Endodermal cell (in vitro differentiated cells): ENCODE measurements around the gene CR1L. TPM values are rescaled to one million over a fixed set of nuclear protein-coding genes. Genes with fewer than 3 reads are reported as not detected.
"Not testable (repeated sequence)": the region's sequence is repeated elsewhere in the genome, so short reads cannot be mapped to it uniquely, and the experiment has no call there.

Experiments
- DNase-seq: peaks from one replicate; pipeline ENCODE4 v3.0.0-alpha.2; 2017
- H3K27ac ChIP-seq: 2 replicates; pipeline ENCODE4 v1.5.1; 2013; ENCODE audit warnings: mild to moderate bottlenecking, low read depth, low read length, moderate library complexity
- H3K27me3 ChIP-seq: 2 replicates; pipeline ENCODE4 v1.6.1; 2013; ENCODE audit warnings: mild to moderate bottlenecking, low read length, moderate library complexity; ENCODE audit not compliant: insufficient read depth, control insufficient read depth, poor library complexity, severe bottlenecking
- H3K36me3 ChIP-seq: 2 replicates; pipeline ENCODE4 v1.7.0; 2013; ENCODE audit warnings: mild to moderate bottlenecking, low read length, moderate library complexity; ENCODE audit not compliant: control insufficient read depth, insufficient read depth
- H3K4me1 ChIP-seq: one replicate; pipeline ENCODE4 v1.7.0; 2013; ENCODE audit warnings: low read length; ENCODE audit not compliant: control insufficient read depth, insufficient read depth
- H3K4me3 ChIP-seq: 2 replicates; pipeline ENCODE4 v1.5.1; 2013; ENCODE audit warnings: mild to moderate bottlenecking, low read length, moderate library complexity
- H3K9ac ChIP-seq: 2 replicates; pipeline ENCODE4 v1.6.1; 2013; ENCODE audit warnings: mild to moderate bottlenecking, low read length, moderate library complexity; ENCODE audit not compliant: poor library complexity, severe bottlenecking; ENCODE audit errors: extremely low read depth
- H3K9me3 ChIP-seq: 2 replicates; pipeline ENCODE4 v1.6.1; 2013; ENCODE audit warnings: mild to moderate bottlenecking, low read length, moderate library complexity; ENCODE audit not compliant: control insufficient read depth
- H3K27ac Mint-ChIP-seq: 2 replicates; pipeline ENCODE4 v1.8.0; 2020; ENCODE audit warnings: mixed read lengths
- H3K27me3 Mint-ChIP-seq: 2 replicates; pipeline ENCODE4 v1.8.0; 2021; ENCODE audit warnings: mild to moderate bottlenecking, mixed read lengths; ENCODE audit not compliant: insufficient read depth
- H3K36me3 Mint-ChIP-seq: 2 replicates; pipeline ENCODE4 v1.8.0; 2020; ENCODE audit warnings: low read depth, mixed read lengths
- H3K4me1 Mint-ChIP-seq: 2 replicates; pipeline ENCODE4 v1.8.0; 2020; ENCODE audit warnings: mixed read lengths
- H3K4me3 Mint-ChIP-seq: 2 replicates; pipeline ENCODE4 v1.8.0; 2020; ENCODE audit warnings: mild to moderate bottlenecking, moderate library complexity, mixed read lengths
- H3K9me3 Mint-ChIP-seq: 2 replicates; pipeline ENCODE4 v1.8.0; 2020; ENCODE audit warnings: mild to moderate bottlenecking, mixed read lengths
- WGBS, 2 experiments: methylation state at CpG; one replicate each; pipeline versions ENCODE4 v1.1.5 to v1.1.7; 2013; ENCODE audit warnings: missing lambda C conversion rate in 2 of 2, mixed read lengths in 1 of 2; ENCODE audit not compliant: insufficient coverage in 1 of 2, insufficient read length in 1 of 2; 5-methylcytosine and 5-hydroxymethylcytosine counted together
- total RNA-seq, 2 donors: library from RNA; stranded (reverse); fragmentation: NEBNext Ultra II Directional in 1 of 2; extraction: Animal tissue kit (Norgen Biotek cat#: 25700) in 1 of 2; gene quantifications; 2 replicates in 1 of 2; 3 replicates in 1 of 2; pipeline ENCODE4 v1.2.1, GENCODE V29; 2021
- TF ChIP-seq, protein P1 (sequence below): fragments of 200-600 bp; sonication (generic); conservative IDR thresholded peaks from 2 replicates; pipeline ENCODE4 v1.5.0; 2021; ENCODE audit warnings: antibody characterized with exemption, mild to moderate bottlenecking

Gene CR1L
- total RNA-seq, 2 donors from 2014 or later: 1.9 TPM; not detected in 1

DNA sequence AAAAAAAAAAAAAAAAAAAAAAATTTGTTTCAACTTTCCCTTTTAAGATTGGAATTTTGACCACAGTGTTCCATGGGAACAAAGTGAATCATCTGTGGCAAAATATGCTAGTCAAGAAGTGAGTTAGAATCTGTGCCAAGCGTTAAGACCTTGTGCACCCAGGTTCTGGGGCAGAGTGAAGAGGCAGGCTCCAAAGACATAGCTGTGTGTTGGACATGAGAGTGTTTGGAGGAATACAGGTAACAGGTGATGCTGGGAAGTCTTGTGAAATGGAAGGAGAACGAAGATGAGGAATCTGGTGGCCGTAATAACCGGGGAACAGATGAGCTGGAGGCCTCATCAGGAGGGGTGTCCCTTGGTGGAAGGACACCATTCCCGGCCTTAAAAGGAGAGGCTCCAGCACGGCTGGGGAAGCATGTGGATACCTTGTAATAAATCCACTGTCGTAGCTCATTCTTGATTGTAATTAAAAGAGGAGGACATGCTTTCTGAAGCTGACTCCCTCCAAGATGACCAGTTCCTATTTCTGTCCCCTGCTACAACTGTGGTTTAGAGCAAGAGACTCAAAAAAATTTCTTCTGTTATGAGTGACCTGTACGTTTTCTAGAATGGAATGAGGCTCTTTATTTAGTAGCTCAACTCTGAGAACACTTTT is 92.7 kb downstream of the CR1L start:
- not testable (repeated sequence) for H3K27me3 Mint-ChIP-seq, H3K27ac Mint-ChIP-seq
- WGBS, 2 experiments: 89 to 99% methylated on average over 6 to 8 of the region's 8 CpGs

DNA sequence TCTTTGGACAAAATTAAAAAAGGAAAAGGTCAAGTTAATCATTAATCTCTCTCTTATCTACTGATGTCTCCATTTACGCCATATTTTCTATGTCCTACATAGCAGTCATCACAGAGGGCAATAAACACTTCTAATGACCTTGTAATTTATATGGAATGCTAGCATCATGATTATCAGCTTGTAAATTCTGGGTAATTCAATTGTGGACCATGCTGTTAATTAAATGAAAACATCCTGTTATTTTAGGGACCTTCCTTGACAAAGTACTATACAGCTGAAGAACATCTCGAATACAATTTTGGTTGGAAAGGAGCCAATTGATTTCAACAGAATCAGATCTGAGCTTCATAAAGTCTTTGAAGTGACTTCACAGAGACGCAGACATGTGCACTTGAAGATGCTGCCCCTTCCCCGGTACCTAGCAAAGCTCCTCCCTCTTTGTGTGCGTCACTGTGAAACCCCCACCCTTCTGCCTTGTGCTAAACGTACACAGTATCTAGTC is 93.3 kb downstream of the CR1L start:
- H3K36me3 Mint-ChIP-seq, H3K4me1 Mint-ChIP-seq, H3K9me3 ChIP-seq, DNase-seq, H3K27ac Mint-ChIP-seq, H3K4me3 ChIP-seq, H3K27ac ChIP-seq, H3K4me3 Mint-ChIP-seq, H3K9ac ChIP-seq, H3K27me3 Mint-ChIP-seq, H3K36me3 ChIP-seq, H3K27me3 ChIP-seq, H3K4me1 ChIP-seq: not testable (repeated sequence)
- 90 to 95% methylated on average over 2 to 5 of the region's 6 CpGs for WGBS, 2 experiments
- H3K9me3 Mint-ChIP-seq: peaks cover 31% of the 10 kb centered on the region

More for the DNA sequence above, 92.7 kb downstream of the CR1L start:
- not testable (repeated sequence) for H3K36me3 Mint-ChIP-seq, H3K9ac ChIP-seq, H3K9me3 ChIP-seq, H3K4me3 Mint-ChIP-seq, H3K36me3 ChIP-seq, H3K4me3 ChIP-seq, H3K27me3 ChIP-seq, H3K4me1 Mint-ChIP-seq, H3K27ac ChIP-seq, H3K4me1 ChIP-seq, DNase-seq
- peaks cover 27% of the 10 kb centered on the region for H3K9me3 Mint-ChIP-seq

DNA sequence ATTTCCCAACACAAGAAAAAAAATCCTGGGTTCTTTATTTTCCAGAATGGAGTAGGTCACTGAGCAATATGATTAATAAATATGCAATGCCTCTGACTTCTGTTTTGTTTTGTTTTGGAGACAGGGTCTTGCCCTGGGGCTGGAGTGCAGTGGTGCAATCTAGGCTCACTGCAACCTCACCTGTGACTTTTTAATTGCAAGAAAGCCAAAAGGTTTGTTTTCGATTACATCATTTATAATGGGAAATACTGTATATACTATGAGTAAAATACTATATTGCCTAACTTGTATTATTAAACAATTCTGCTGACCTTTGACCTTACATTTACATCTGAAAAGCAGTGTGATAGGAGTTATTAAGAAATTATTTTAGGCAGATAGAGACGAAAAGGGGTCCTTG is 95.3 kb downstream of the CR1L start:
- H3K27me3 Mint-ChIP-seq: no peaks in the 10 kb centered on the region

DNA sequence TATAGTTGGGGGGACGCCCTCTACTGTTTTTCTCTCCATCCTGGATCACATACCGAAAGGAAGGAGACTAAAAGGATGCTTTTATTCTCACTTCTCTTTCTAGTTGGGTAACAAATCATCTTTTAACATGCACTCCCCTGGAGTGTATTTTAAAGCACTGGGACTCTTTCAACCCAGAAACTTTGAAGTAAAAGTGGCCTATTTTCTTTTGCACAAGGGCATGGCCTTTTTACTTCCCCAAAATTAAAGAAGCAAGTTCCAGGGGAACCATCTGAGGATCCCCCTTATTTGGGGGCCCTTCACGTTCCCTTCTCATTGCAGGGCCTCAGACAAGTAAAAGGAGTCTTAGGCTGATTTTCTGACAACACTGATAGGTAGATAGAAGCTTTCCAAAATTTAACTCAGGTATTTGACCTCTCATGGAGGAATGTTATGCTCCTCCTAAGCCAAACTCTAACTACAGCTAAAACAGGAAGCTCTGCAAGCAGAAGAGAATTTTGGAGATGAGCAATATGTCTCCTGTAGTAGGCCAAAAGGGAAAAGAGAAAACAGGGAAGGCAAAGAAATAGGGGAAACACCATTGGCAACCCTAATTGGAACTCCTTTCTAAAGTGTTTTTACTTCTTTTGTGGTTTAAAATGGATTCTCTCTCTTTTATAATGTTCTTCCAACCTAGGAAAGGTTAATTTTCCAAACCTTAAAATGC is 98.1 kb downstream of the CR1L start:
- Mint-ChIP-seq H3K36me3 (no peaks in the 10 kb centered on the region), H3K27me3 (no peaks in the 10 kb centered on the region), H3K4me3 (no peak overlapping the region), H3K4me1 (peaks cover 10% of the 10 kb centered on the region), H3K9me3 (peaks cover 22% of the 10 kb centered on the region), H3K27ac (no peak overlapping the region)
- TF ChIP-seq, protein P1, sequence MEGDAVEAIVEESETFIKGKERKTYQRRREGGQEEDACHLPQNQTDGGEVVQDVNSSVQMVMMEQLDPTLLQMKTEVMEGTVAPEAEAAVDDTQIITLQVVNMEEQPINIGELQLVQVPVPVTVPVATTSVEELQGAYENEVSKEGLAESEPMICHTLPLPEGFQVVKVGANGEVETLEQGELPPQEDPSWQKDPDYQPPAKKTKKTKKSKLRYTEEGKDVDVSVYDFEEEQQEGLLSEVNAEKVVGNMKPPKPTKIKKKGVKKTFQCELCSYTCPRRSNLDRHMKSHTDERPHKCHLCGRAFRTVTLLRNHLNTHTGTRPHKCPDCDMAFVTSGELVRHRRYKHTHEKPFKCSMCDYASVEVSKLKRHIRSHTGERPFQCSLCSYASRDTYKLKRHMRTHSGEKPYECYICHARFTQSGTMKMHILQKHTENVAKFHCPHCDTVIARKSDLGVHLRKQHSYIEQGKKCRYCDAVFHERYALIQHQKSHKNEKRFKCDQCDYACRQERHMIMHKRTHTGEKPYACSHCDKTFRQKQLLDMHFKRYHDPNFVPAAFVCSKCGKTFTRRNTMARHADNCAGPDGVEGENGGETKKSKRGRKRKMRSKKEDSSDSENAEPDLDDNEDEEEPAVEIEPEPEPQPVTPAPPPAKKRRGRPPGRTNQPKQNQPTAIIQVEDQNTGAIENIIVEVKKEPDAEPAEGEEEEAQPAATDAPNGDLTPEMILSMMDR: no peak
- no peaks in the 10 kb centered on the region for H3K4me1 ChIP-seq
- no peak for DNase-seq
- WGBS, 2 experiments: 85 to 93% methylated on average over 2 to 3 of the region's 3 CpGs
- no peak overlapping the region for H3K27ac ChIP-seq
- H3K9me3 ChIP-seq: no peaks in the 10 kb centered on the region
- H3K4me3 ChIP-seq: no peak overlapping the region
- H3K27me3 ChIP-seq: no peaks in the 10 kb centered on the region
- no peak overlapping the region for H3K9ac ChIP-seq
- H3K36me3 ChIP-seq: no peaks in the 10 kb centered on the region

More for the DNA sequence above, 95.3 kb downstream of the CR1L start:
- Histone ChIP-seq H3K27me3 (no peaks in the 10 kb centered on the region), H3K4me3 (no peak overlapping the region), H3K9me3 (no peaks in the 10 kb centered on the region), H3K4me1 (no peaks in the 10 kb centered on the region), H3K27ac (no peak overlapping the region), H3K9ac (no peak overlapping the region), H3K36me3 (no peaks in the 10 kb centered on the region)
- Mint-ChIP-seq H3K4me3 (no peak overlapping the region), H3K27ac (no peak overlapping the region), H3K36me3 (no peaks in the 10 kb centered on the region), H3K4me1 (peaks cover 1% of the 10 kb centered on the region), H3K9me3 (peaks cover 27% of the 10 kb centered on the region)
- TF ChIP-seq, protein P1: no peak
- 80 to 83% methylated on average over 1 of the region's 2 CpGs for WGBS, 2 experiments
- no peak for DNase-seq
